Measurements from ENCODE around the gene KRTAP3-1. TPM values are rescaled to one million over a fixed set of nuclear protein-coding genes. Genes with fewer than 3 reads are reported as not detected.
"Not testable (repeated sequence)": the region's sequence is repeated elsewhere in the genome, so short reads cannot be mapped to it uniquely, and the experiment has no call there.

The KRTAP3-1 gene
- total RNA-seq, 1 donor from 2014 or later = not detected

- DNase-seq (ENCODE audit: extremely low spot score, unreplicated experiment) = no peak
- H3K4me3 Mint-ChIP-seq = peak overlapping the region; percentile 20
- H3K27ac Mint-ChIP-seq = peak overlapping the region; percentile 48
- H3K27me3 Mint-ChIP-seq = no peaks in the 10 kb centered on the region
- peaks cover 9% of the 10 kb centered on the region for H3K9me3 Mint-ChIP-seq
- TF ChIP-seq, protein P1, sequence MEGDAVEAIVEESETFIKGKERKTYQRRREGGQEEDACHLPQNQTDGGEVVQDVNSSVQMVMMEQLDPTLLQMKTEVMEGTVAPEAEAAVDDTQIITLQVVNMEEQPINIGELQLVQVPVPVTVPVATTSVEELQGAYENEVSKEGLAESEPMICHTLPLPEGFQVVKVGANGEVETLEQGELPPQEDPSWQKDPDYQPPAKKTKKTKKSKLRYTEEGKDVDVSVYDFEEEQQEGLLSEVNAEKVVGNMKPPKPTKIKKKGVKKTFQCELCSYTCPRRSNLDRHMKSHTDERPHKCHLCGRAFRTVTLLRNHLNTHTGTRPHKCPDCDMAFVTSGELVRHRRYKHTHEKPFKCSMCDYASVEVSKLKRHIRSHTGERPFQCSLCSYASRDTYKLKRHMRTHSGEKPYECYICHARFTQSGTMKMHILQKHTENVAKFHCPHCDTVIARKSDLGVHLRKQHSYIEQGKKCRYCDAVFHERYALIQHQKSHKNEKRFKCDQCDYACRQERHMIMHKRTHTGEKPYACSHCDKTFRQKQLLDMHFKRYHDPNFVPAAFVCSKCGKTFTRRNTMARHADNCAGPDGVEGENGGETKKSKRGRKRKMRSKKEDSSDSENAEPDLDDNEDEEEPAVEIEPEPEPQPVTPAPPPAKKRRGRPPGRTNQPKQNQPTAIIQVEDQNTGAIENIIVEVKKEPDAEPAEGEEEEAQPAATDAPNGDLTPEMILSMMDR (conservative IDR thresholded peaks at IDR 0.05) = no peak
- H3K4me1 Mint-ChIP-seq (ENCODE audit: unreplicated experiment) = peaks cover 11% of the 10 kb centered on the region
- no peaks in the 10 kb centered on the region for H3K36me3 Mint-ChIP-seq
Observed at GRCh38 chr17:41048441-41048840, 39.5 kb upstream of the KRTAP3-1 start.

GRCh38 chr17:41046735-41047465 lies 38.0 kb upstream of the KRTAP3-1 start, which contains the start of gene KRTAP2-1:
Gene KRTAP2-1 (minus strand): TSS chr17:41047316. CDS start chr17:41047267, 49 bp downstream.
- peaks cover 11% of the 10 kb centered on the region for H3K4me1 Mint-ChIP-seq (ENCODE audit: unreplicated experiment)
- DNase-seq (ENCODE audit: extremely low spot score, unreplicated experiment); H3K27ac Mint-ChIP-seq; H3K27me3 Mint-ChIP-seq; H3K4me3 Mint-ChIP-seq; H3K36me3 Mint-ChIP-seq; H3K9me3 Mint-ChIP-seq: not testable (repeated sequence)

GRCh38 chr17:41042953-41043352 lies 34.0 kb upstream of the KRTAP3-1 start:
- no peaks in the 10 kb centered on the region for H3K27me3 Mint-ChIP-seq
- peaks cover 5% of the 10 kb centered on the region for H3K9me3 Mint-ChIP-seq
- TF ChIP-seq, protein P1 (conservative IDR thresholded peaks at IDR 0.05) = no peak
- no peaks in the 10 kb centered on the region for H3K4me1 Mint-ChIP-seq (ENCODE audit: unreplicated experiment)
- H3K36me3 Mint-ChIP-seq = no peaks in the 10 kb centered on the region
- no peak for DNase-seq (ENCODE audit: extremely low spot score, unreplicated experiment)
- H3K27ac Mint-ChIP-seq = no peak overlapping the region
- H3K4me3 Mint-ChIP-seq = no peak overlapping the region

- not testable (repeated sequence) for H3K4me3 Mint-ChIP-seq; H3K4me1 Mint-ChIP-seq (ENCODE audit: unreplicated experiment); DNase-seq (ENCODE audit: extremely low spot score, unreplicated experiment); H3K9me3 Mint-ChIP-seq; H3K27me3 Mint-ChIP-seq; H3K36me3 Mint-ChIP-seq; H3K27ac Mint-ChIP-seq
Observed at GRCh38 chr17:41040783-41041571, 32.0 kb upstream of the KRTAP3-1 start, which contains the start of gene KRTAP1-1. Gene KRTAP1-1 (minus strand): TSS chr17:41041450. CDS start chr17:41041397, 53 bp downstream.

- H3K36me3 Mint-ChIP-seq = no peaks in the 10 kb centered on the region
- H3K4me1 Mint-ChIP-seq (ENCODE audit: unreplicated experiment) = no peaks in the 10 kb centered on the region
- H3K9me3 Mint-ChIP-seq = no peaks in the 10 kb centered on the region
- TF ChIP-seq, protein P1 (conservative IDR thresholded peaks at IDR 0.05) = no peak
- no peak overlapping the region for H3K4me3 Mint-ChIP-seq
- no peak overlapping the region for H3K27ac Mint-ChIP-seq
- H3K27me3 Mint-ChIP-seq = no peaks in the 10 kb centered on the region
- DNase-seq (ENCODE audit: extremely low spot score, unreplicated experiment) = no peak
Observed at GRCh38 chr17:41037853-41038350, 29.0 kb upstream of the KRTAP3-1 start.

- not testable (repeated sequence) for H3K4me1 Mint-ChIP-seq (ENCODE audit: unreplicated experiment); H3K27ac Mint-ChIP-seq; H3K9me3 Mint-ChIP-seq; H3K4me3 Mint-ChIP-seq; H3K36me3 Mint-ChIP-seq; DNase-seq (ENCODE audit: extremely low spot score, unreplicated experiment); H3K27me3 Mint-ChIP-seq
Observed at GRCh38 chr17:41034346-41034935, 25.5 kb upstream of the KRTAP3-1 start, which contains the start of gene KRTAP1-3. Gene KRTAP1-3 (minus strand): TSS chr17:41034874. CDS start chr17:41034821, 53 bp downstream.

Measured in type B pancreatic cell (in vitro differentiated cells).